Tibial nerve (tissue), 4 donors: ENCODE measurements around the gene TATDN3.

Source experiments
- EP300 ChIP-seq, 2 donors: sonication (generic); formaldehyde crosslinking; IDR thresholded peaks; one replicate each; pipeline ENCODE4 v1.6.1; 2017; ENCODE audit warnings: antibody characterized with exemption in 2 of 2, mild to moderate bottlenecking in 1 of 2
- POLR2A ChIP-seq, 2 donors: fragments of 450-650 bp; IDR thresholded peaks; one replicate each; pipeline ENCODE4 v1.6.1; 2017; ENCODE audit warnings: antibody characterized with exemption in 2 of 2, mild to moderate bottlenecking in 2 of 2, moderate library complexity in 2 of 2
- TF ChIP-seq, protein P1 (sequence below), 5 experiments: fragments of 200-600 bp in 3 of 5; fragments of 450-650 bp in 2 of 5; sonication (generic) in 3 of 5; IDR thresholded peaks; one replicate each; pipeline ENCODE4 v1.5.1; 2016 to 2019; ENCODE audit warnings: antibody characterized with exemption in 5 of 5, mild to moderate bottlenecking in 3 of 5, moderate library complexity in 2 of 5

DNA sequence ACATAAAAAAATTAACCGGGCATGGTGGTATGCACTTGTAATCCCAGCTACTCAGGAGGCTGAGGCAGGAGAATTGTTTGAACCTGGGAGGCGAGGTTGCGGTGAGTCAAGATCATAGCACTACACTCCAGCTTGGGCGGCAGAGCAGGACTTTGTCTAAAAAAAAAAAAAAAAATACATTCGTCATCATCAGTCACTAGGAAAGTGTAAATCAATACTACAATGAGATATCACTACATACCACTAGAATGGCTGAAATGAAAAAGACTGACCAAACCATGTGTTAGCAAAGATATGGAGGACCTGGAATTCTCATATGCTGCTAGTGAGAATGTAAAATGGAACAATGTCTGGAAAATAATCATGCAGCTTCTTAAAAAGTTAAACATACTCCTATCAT is 46.5 kb downstream of the TATDN3 start:
- TF ChIP-seq, protein P1, sequence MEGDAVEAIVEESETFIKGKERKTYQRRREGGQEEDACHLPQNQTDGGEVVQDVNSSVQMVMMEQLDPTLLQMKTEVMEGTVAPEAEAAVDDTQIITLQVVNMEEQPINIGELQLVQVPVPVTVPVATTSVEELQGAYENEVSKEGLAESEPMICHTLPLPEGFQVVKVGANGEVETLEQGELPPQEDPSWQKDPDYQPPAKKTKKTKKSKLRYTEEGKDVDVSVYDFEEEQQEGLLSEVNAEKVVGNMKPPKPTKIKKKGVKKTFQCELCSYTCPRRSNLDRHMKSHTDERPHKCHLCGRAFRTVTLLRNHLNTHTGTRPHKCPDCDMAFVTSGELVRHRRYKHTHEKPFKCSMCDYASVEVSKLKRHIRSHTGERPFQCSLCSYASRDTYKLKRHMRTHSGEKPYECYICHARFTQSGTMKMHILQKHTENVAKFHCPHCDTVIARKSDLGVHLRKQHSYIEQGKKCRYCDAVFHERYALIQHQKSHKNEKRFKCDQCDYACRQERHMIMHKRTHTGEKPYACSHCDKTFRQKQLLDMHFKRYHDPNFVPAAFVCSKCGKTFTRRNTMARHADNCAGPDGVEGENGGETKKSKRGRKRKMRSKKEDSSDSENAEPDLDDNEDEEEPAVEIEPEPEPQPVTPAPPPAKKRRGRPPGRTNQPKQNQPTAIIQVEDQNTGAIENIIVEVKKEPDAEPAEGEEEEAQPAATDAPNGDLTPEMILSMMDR (IDR thresholded peaks at IDR 0.05), result no peak
- TF ChIP-seq POLR2A (IDR thresholded peaks at IDR 0.05) (no peak), EP300 (IDR thresholded peaks at IDR 0.05) (no peak)
